Mucosa of stomach (tissue), 1 donor: ENCODE measurements around the gene TFDP1.

Experiments
- H3K27me3 ChIP-seq: one replicate; pipeline ENCODE4 v1.7.0; 2013; ENCODE audit warnings: mild to moderate bottlenecking, low read length; ENCODE audit not compliant: control insufficient read depth, insufficient read depth
- H3K36me3 ChIP-seq: one replicate; pipeline ENCODE4 v1.7.0; 2013; ENCODE audit warnings: low read length; ENCODE audit not compliant: control insufficient read depth, insufficient read depth
- H3K4me1 ChIP-seq: one replicate; pipeline ENCODE4 v1.7.0; 2013; ENCODE audit warnings: mild to moderate bottlenecking, low read length; ENCODE audit not compliant: control insufficient read depth, insufficient read depth
- H3K4me3 ChIP-seq: one replicate; pipeline ENCODE4 v1.7.0; 2013; ENCODE audit warnings: low read length
- H3K9ac ChIP-seq: one replicate; pipeline ENCODE4 v1.7.0; 2013; ENCODE audit warnings: mild to moderate bottlenecking, low read length, moderate library complexity
- H3K9me3 ChIP-seq: one replicate; pipeline ENCODE4 v1.7.0; 2013; ENCODE audit warnings: mild to moderate bottlenecking, low read length, moderate library complexity; ENCODE audit not compliant: control insufficient read depth
- donor health status: Pancreatic carcinoma.

Gene TFDP1

GRCh38 chr13:113665597-113666328, 81.2 kb downstream of the TFDP1 start:
- Histone ChIP-seq H3K9ac (no peak overlapping the region), H3K9me3 (peaks cover 3% of the 10 kb centered on the region), H3K4me1 (peaks cover 20% of the 10 kb centered on the region), H3K36me3 (no peaks in the 10 kb centered on the region), H3K4me3 (no peak overlapping the region), H3K27me3 (no peaks in the 10 kb centered on the region)

GRCh38 chr13:113666329-113666670, 81.7 kb downstream of the TFDP1 start:
- no peak overlapping the region for H3K9ac ChIP-seq
- peaks cover 3% of the 10 kb centered on the region for H3K9me3 ChIP-seq
- peaks cover 20% of the 10 kb centered on the region for H3K4me1 ChIP-seq
- no peaks in the 10 kb centered on the region for H3K36me3 ChIP-seq
- H3K4me3 ChIP-seq: no peak overlapping the region
- no peaks in the 10 kb centered on the region for H3K27me3 ChIP-seq

- no peaks in the 10 kb centered on the region for H3K36me3 ChIP-seq
- H3K4me3 ChIP-seq: no peak within 1 kb of the TSS
- H3K4me1 ChIP-seq: peaks cover 20% of the 10 kb centered on the region
- H3K27me3 ChIP-seq: no peaks in the 10 kb centered on the region
- H3K9ac ChIP-seq: no peak within 1 kb of the TSS
- H3K9me3 ChIP-seq: no peaks in the 10 kb centered on the region
Observed at GRCh38 chr13:113666951-113667701, 82.6 kb downstream of the TFDP1 start, which contains the start of gene GRK1. GRK1 (plus strand) TSS chr13:113667219; CDS start chr13:113667387, 168 bp downstream.

- Histone ChIP-seq H3K4me3 (no peak overlapping the region), H3K9ac (no peak overlapping the region), H3K4me1 (peaks cover 20% of the 10 kb centered on the region), H3K36me3 (no peaks in the 10 kb centered on the region), H3K27me3 (no peaks in the 10 kb centered on the region), H3K9me3 (no peaks in the 10 kb centered on the region)
Observed at GRCh38 chr13:113667771-113668490, 83.4 kb downstream of the TFDP1 start.

GRCh38 chr13:113668491-113668971, 84.0 kb downstream of the TFDP1 start:
- no peaks in the 10 kb centered on the region for H3K36me3 ChIP-seq
- no peak overlapping the region for H3K4me3 ChIP-seq
- H3K4me1 ChIP-seq: peaks cover 20% of the 10 kb centered on the region
- no peaks in the 10 kb centered on the region for H3K27me3 ChIP-seq
- no peaks in the 10 kb centered on the region for H3K9me3 ChIP-seq
- H3K9ac ChIP-seq: no peak overlapping the region

- Histone ChIP-seq H3K4me3 (no peak overlapping the region), H3K9ac (no peak overlapping the region), H3K36me3 (no peaks in the 10 kb centered on the region), H3K9me3 (no peaks in the 10 kb centered on the region), H3K27me3 (no peaks in the 10 kb centered on the region), H3K4me1 (peaks cover 15% of the 10 kb centered on the region)
Observed at GRCh38 chr13:113669231-113669754, 84.7 kb downstream of the TFDP1 start.

GRCh38 chr13:113669755-113670341, 85.3 kb downstream of the TFDP1 start:
- no peaks in the 10 kb centered on the region for H3K27me3 ChIP-seq

GRCh38 chr13:113670541-113670940, 86.0 kb downstream of the TFDP1 start:
- H3K9me3 ChIP-seq: no peaks in the 10 kb centered on the region
- peaks cover 2% of the 10 kb centered on the region for H3K4me1 ChIP-seq
- H3K4me3 ChIP-seq: no peak overlapping the region
- H3K27me3 ChIP-seq: no peaks in the 10 kb centered on the region
- H3K36me3 ChIP-seq: no peaks in the 10 kb centered on the region
- H3K9ac ChIP-seq: no peak overlapping the region

More at GRCh38 chr13:113669755-113670341, 85.3 kb downstream of the TFDP1 start:
- no peak overlapping the region for H3K4me3 ChIP-seq
- no peaks in the 10 kb centered on the region for H3K36me3 ChIP-seq
- H3K9ac ChIP-seq: no peak overlapping the region
- peaks cover 9% of the 10 kb centered on the region for H3K4me1 ChIP-seq
- H3K9me3 ChIP-seq: no peaks in the 10 kb centered on the region

- Histone ChIP-seq H3K9me3 (no peaks in the 10 kb centered on the region), H3K9ac (no peak overlapping the region), H3K4me3 (no peak overlapping the region), H3K27me3 (no peaks in the 10 kb centered on the region), H3K36me3 (no peaks in the 10 kb centered on the region), H3K4me1 (no peaks in the 10 kb centered on the region)
Observed at GRCh38 chr13:113671066-113672001, 86.8 kb downstream of the TFDP1 start.

GRCh38 chr13:113672002-113672651, 87.6 kb downstream of the TFDP1 start:
- Histone ChIP-seq H3K4me3 (no peak overlapping the region), H3K9ac (no peak overlapping the region), H3K4me1 (no peaks in the 10 kb centered on the region), H3K36me3 (no peaks in the 10 kb centered on the region), H3K9me3 (no peaks in the 10 kb centered on the region), H3K27me3 (no peaks in the 10 kb centered on the region)
